ENCODE measurements around the gene MICU2. TPM values are rescaled to one million over a fixed set of nuclear protein-coding genes. Genes with fewer than 3 reads are reported as not detected.

Gene MICU2
- total RNA-seq, 2 experiments from 2014 or later, result 34.6 to 35.1 TPM

- H3K36me3 Mint-ChIP-seq, result peaks cover 13% of the 10 kb centered on the region
- no peaks in the 10 kb centered on the region for H3K9me3 Mint-ChIP-seq (ENCODE audit: low read depth)
- no peak overlapping the region for H3K27ac Mint-ChIP-seq
- no peak overlapping the region for H3K4me3 Mint-ChIP-seq
- no peaks in the 10 kb centered on the region for H3K27me3 Mint-ChIP-seq
- DNase-seq (no peak), ATAC-seq (peak; percentile 45)
- CTCF ChIA-PET, result no interaction called here
- peaks cover 3% of the 10 kb centered on the region for H3K4me1 Mint-ChIP-seq
Measured at GRCh38 chr13:21529146-21529893, 74.7 kb downstream of the MICU2 start.

DNA sequence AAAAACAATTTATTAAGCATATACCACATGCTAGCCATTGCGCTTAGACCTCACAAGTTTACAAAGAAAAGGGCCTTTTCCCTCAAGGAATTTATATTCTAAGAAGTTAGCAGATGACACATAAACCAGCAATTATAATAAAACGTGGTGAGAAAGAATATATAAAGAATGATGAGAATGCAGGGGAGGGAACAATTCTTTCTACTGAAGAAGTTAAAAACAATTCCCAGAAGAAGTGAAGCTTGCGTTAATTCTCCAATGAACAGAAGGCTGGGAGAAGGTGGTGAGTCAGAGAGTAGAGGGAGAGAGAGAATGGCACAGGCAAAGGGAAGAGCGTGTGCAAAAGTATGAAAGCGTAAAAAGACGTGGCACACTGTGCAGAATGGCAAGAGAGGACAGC is 75.4 kb downstream of the MICU2 start:
- peaks cover 13% of the 10 kb centered on the region for H3K36me3 Mint-ChIP-seq
- H3K9me3 Mint-ChIP-seq (ENCODE audit: low read depth), result no peaks in the 10 kb centered on the region
- H3K27ac Mint-ChIP-seq, result no peak overlapping the region
- ATAC-seq (no peak), DNase-seq (no peak)
- no peak overlapping the region for H3K4me3 Mint-ChIP-seq
- H3K27me3 Mint-ChIP-seq, result no peaks in the 10 kb centered on the region
- peaks cover 3% of the 10 kb centered on the region for H3K4me1 Mint-ChIP-seq
- CTCF ChIA-PET, result no interaction called here

DNA sequence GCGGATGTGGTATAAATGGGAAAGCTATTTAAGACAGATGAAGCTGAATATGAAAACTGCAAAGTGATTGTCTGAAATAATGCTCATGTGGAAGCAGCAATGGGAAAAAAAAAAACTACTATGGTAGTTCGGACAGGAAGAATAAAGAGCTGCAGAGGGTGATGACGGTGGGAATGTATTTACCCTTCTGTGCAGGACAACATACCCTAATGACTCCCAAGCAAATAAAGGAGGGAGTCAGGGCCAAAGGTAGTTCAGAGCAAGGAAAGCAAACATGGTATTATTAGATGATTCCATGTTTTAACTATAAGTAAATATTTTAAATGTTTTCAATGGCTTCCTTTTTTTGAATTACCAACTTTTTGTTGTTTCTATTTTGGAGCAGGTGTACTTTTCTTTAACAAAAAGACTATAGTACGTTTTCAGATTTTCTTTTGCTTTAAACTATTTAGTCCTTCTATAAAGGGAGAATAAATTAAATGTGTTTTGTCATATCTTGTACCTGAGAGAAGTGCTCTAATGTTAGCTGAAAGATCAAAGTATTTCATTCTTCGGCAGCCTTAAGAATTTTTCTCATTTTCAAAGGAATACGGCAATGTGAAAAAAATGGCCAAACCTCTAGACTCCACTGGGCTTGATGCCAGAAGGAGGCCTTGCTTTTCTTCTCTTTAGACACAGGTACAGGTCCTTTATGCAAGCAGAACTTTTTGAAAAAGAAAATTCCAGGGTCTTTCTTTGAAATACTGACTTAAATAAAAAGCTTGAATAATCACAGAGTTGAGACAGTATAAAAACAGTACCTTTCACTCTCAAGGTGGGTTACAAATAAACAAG is 77.0 kb downstream of the MICU2 start:
- Mint-ChIP-seq H3K36me3 (peaks cover 10% of the 10 kb centered on the region), H3K9me3 (ENCODE audit: low read depth) (no peaks in the 10 kb centered on the region), H3K4me3 (no peak overlapping the region), H3K4me1 (peaks cover 3% of the 10 kb centered on the region), H3K27ac (no peak overlapping the region), H3K27me3 (no peaks in the 10 kb centered on the region)
- DNase-seq, result no peak
- CTCF ChIA-PET, result no interaction called here
- no peak for ATAC-seq

DNA sequence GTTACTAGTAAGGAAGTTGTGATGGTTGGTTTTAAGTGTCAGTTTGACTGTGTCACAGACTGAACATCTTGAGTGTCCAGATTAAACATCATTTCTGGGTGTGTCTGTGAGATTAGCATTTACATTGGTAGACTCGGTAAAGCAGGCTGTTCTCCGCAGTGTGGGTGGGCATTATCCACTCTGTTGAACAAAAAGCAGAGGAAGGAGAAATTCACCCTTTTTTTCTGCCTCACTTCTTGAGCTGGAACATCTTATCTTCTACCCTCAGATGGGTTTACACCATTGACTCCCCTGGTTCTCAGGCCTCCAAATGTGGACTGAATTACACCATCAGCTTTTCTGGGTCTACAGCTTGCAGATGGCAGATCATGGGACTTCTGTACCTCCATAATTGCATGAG is 81.1 kb downstream of the MICU2 start:
- no peaks in the 10 kb centered on the region for H3K4me1 Mint-ChIP-seq
- no peaks in the 10 kb centered on the region for H3K27me3 Mint-ChIP-seq
- H3K36me3 Mint-ChIP-seq, result peaks cover 14% of the 10 kb centered on the region
- H3K9me3 Mint-ChIP-seq (ENCODE audit: low read depth), result no peaks in the 10 kb centered on the region
- no peak overlapping the region for H3K4me3 Mint-ChIP-seq
- CTCF ChIA-PET, result no interaction called here
- no peak overlapping the region for H3K27ac Mint-ChIP-seq
- DNase-seq, result no peak
- no peak for ATAC-seq

DNA sequence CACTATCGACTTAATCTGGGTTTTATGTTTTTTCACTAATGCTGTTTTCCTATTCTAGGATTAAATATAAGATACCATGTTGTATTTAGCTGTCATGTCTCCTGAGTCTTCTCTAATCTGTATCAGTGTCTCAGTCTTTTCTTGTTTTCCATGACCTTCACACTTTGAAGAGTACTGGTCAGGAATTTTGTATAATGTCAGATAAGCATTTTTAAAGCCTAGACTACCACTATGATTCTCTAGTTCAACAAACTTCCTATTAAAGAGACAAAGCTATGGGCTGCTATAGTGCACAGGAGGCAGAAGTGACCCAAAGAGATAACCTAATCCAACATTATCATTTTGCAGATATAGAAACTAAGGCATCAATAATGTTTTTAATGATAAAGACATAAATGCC is 81.8 kb downstream of the MICU2 start:
- H3K4me1 Mint-ChIP-seq, result no peaks in the 10 kb centered on the region
- peaks cover 14% of the 10 kb centered on the region for H3K36me3 Mint-ChIP-seq
- ATAC-seq (no peak), DNase-seq (no peak)
- no peak overlapping the region for H3K4me3 Mint-ChIP-seq
- H3K27me3 Mint-ChIP-seq, result no peaks in the 10 kb centered on the region
- no peaks in the 10 kb centered on the region for H3K9me3 Mint-ChIP-seq (ENCODE audit: low read depth)
- CTCF ChIA-PET, result no interaction called here
- no peak overlapping the region for H3K27ac Mint-ChIP-seq

GRCh38 chr13:21518617-21519144 is 85.3 kb downstream of the MICU2 start:
- no peak for DNase-seq
- H3K36me3 Mint-ChIP-seq, result peaks cover 4% of the 10 kb centered on the region
- CTCF ChIA-PET, result interaction anchor here (0.5 kb wide), 1 partner anchor 1241 kb away, joined by 3 read pairs; no protein-coding TSS in a partner anchor
- no peak for ATAC-seq
- no peak overlapping the region for H3K4me3 Mint-ChIP-seq
- no peaks in the 10 kb centered on the region for H3K27me3 Mint-ChIP-seq
- H3K27ac Mint-ChIP-seq, result no peak overlapping the region
- H3K9me3 Mint-ChIP-seq (ENCODE audit: low read depth), result no peaks in the 10 kb centered on the region
- H3K4me1 Mint-ChIP-seq, result no peaks in the 10 kb centered on the region

DNA sequence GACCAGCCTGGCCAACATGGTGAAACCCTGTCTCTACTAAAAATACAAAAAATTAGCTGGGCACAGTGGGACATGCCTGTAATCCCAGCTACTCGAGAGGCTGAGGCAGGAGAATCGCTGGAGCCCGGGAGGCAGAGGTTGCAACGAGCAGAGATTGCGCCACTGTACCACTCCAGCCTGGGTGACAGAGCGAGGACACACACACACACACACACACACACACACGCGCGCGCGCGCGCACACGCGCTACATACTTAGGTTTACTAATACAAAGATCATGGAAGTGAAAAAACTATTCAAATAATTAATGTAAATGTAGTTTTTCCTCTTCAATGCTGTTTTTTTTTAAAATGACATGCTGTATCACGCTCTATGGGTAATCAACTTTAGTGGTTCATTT is 86.4 kb downstream of the MICU2 start:
- no peaks in the 10 kb centered on the region for H3K27me3 Mint-ChIP-seq
- H3K9me3 Mint-ChIP-seq (ENCODE audit: low read depth), result no peaks in the 10 kb centered on the region
- CTCF ChIA-PET, result no interaction called here
- DNase-seq, result no peak
- H3K27ac Mint-ChIP-seq, result no peak overlapping the region
- no peak for ATAC-seq
- H3K4me1 Mint-ChIP-seq, result no peaks in the 10 kb centered on the region
- H3K4me3 Mint-ChIP-seq, result no peak overlapping the region
- H3K36me3 Mint-ChIP-seq, result peaks cover 10% of the 10 kb centered on the region

- Mint-ChIP-seq H3K36me3 (peaks cover 14% of the 10 kb centered on the region), H3K4me3 (no peak overlapping the region), H3K4me1 (no peaks in the 10 kb centered on the region), H3K27me3 (no peaks in the 10 kb centered on the region), H3K27ac (no peak overlapping the region), H3K9me3 (ENCODE audit: low read depth) (no peaks in the 10 kb centered on the region)
- no peak for ATAC-seq
- CTCF ChIA-PET, result no interaction called here
- DNase-seq, result no peak
Measured at GRCh38 chr13:21516805-21517204, 87.2 kb downstream of the MICU2 start.

- ATAC-seq (no peak), DNase-seq (no peak)
- H3K27me3 Mint-ChIP-seq, result no peaks in the 10 kb centered on the region
- no peak overlapping the region for H3K27ac Mint-ChIP-seq
- H3K4me3 Mint-ChIP-seq, result no peak overlapping the region
- H3K4me1 Mint-ChIP-seq, result no peaks in the 10 kb centered on the region
- no peaks in the 10 kb centered on the region for H3K9me3 Mint-ChIP-seq (ENCODE audit: low read depth)
- peaks cover 23% of the 10 kb centered on the region for H3K36me3 Mint-ChIP-seq
- CTCF ChIA-PET, result no interaction called here
Measured at GRCh38 chr13:21511849-21512248, 92.1 kb downstream of the MICU2 start.

DNA sequence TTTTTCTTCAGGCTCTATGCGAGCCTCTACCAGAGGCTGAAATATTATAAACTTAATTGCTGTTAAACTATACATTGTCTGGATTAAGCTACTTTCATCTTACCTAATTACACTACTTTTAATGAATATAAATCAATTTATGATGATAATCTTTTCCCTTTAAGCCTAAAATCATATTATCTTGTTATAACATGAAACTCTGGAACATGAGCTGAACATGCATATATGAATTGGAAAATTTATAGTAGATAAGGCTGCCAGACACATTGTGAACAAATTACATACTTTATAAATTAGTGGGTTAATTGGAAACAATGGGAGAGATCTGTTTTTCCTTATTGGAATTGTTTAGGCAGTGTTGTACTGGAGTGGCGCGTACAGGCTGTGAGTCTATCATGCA is 99.6 kb downstream of the MICU2 start:
- no peak overlapping the region for H3K27ac Mint-ChIP-seq
- ATAC-seq, result no peak
- no peaks in the 10 kb centered on the region for H3K27me3 Mint-ChIP-seq
- H3K4me3 Mint-ChIP-seq, result no peak overlapping the region
- DNase-seq, result no peak
- no peaks in the 10 kb centered on the region for H3K9me3 Mint-ChIP-seq (ENCODE audit: low read depth)
- CTCF ChIA-PET, result no interaction called here
- H3K36me3 Mint-ChIP-seq, result peaks cover 17% of the 10 kb centered on the region
- H3K4me1 Mint-ChIP-seq, result no peaks in the 10 kb centered on the region

DNA sequence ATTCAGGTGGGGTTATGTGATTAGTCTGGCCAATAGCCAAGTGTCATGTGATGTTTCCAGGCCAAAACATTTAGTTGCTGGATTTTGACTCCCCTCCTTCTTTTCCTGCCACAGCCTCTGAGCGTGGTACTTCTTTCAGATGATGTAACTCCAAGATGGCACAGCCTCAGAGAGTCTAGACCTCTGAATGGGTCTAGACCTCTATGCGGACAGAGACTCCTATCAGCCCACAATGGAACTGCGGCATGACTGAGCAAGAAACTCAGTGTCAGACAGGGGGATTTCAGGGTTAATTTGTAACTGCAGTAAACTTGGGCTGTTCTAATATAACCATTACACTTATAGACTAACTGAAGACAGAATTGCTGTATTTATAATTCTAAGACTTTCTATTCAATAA is 102.3 kb downstream of the MICU2 start:
- Mint-ChIP-seq H3K36me3 (peaks cover 21% of the 10 kb centered on the region), H3K27ac (no peak overlapping the region), H3K4me3 (no peak overlapping the region), H3K4me1 (no peaks in the 10 kb centered on the region), H3K27me3 (no peaks in the 10 kb centered on the region), H3K9me3 (ENCODE audit: low read depth) (no peaks in the 10 kb centered on the region)
- no peak for ATAC-seq
- DNase-seq, result no peak
- CTCF ChIA-PET, result no interaction called here

GRCh38 chr13:21486322-21486721 is 117.6 kb downstream of the MICU2 start:
- peaks cover 12% of the 10 kb centered on the region for H3K9me3 Mint-ChIP-seq (ENCODE audit: low read depth)
- H3K27me3 Mint-ChIP-seq, result peaks cover 2% of the 10 kb centered on the region
- no peak for DNase-seq
- H3K27ac Mint-ChIP-seq, result no peak overlapping the region
- no peak for ATAC-seq
- H3K4me1 Mint-ChIP-seq, result no peaks in the 10 kb centered on the region
- peaks cover 29% of the 10 kb centered on the region for H3K36me3 Mint-ChIP-seq
- H3K4me3 Mint-ChIP-seq, result no peak overlapping the region
- CTCF ChIA-PET, result interaction anchor here (1.0 kb wide), 1 partner anchor 10 kb away, joined by 3 read pairs; no protein-coding TSS in a partner anchor

DNA sequence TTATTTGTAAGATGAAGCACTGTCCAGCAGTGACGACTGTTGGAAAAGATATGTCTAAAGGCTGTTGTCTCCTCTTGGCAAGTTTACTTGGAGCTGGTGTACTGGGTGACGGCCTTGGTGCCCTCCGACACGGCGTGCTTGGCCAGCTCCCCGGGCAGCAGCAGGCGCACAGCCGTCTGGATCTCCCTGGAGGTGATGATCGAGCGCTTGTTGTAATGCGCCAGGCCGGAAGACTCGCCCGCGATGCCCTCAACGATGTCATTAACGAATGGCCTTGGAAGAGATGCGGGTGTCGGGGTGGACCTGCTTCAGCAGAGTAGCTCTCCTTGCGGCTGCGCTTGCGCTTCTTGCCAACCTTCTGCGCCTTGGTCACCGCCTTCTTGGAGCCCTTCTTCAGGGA is 120.2 kb downstream of the MICU2 start:
- H3K27me3 Mint-ChIP-seq, result peaks cover 10% of the 10 kb centered on the region
- H3K4me3 Mint-ChIP-seq, result no peak overlapping the region
- ATAC-seq, result no peak
- H3K36me3 Mint-ChIP-seq, result peaks cover 13% of the 10 kb centered on the region
- H3K27ac Mint-ChIP-seq, result no peak overlapping the region
- CTCF ChIA-PET, result no interaction called here
- H3K4me1 Mint-ChIP-seq, result peaks cover 13% of the 10 kb centered on the region
- peaks cover 7% of the 10 kb centered on the region for H3K9me3 Mint-ChIP-seq (ENCODE audit: low read depth)
- no peak for DNase-seq

- Mint-ChIP-seq H3K27ac (no peak overlapping the region), H3K4me1 (peaks cover 25% of the 10 kb centered on the region), H3K4me3 (no peak overlapping the region), H3K9me3 (ENCODE audit: low read depth) (peaks cover 4% of the 10 kb centered on the region), H3K27me3 (peaks cover 10% of the 10 kb centered on the region), H3K36me3 (peaks cover 4% of the 10 kb centered on the region)
- DNase-seq, result no peak
- no peak for ATAC-seq
- CTCF ChIA-PET, result interaction anchor here (1.2 to 9.5 kb wide), 2 partner anchors 178 to 185 kb away, joined by 3 to 131 read pairs; no protein-coding TSS in a partner anchor
Measured at GRCh38 chr13:21481359-21481758, 122.6 kb downstream of the MICU2 start.
